ENCODE results near the gene CANX.

The CANX gene

GRCh38 chr5:179779826-179780225 is 81.1 kb downstream of the CANX start:
- DNase-seq = no peak

- no peak for DNase-seq
These were observed 81.6 kb downstream of the CANX start for GRCh38 chr5:179780362-179780761.
